Calu3 (cell line): ENCODE measurements around the gene AMOTL1. TPM values are rescaled to one million over a fixed set of nuclear protein-coding genes. Genes with fewer than 3 reads are reported as not detected.

Source experiments
- BruUV-seq: library from RNA; stranded (reverse); fragments of 400-500 nt; replicated peaks from 2 replicates; lab custom pipeline; 2021; lab: Mats Ljungman, UMichigan
- CTCF ChIA-PET: fragments of 300-600 bp; sonication (Branson Sonifier 250); formaldehyde crosslinking; loops from one replicate; lab custom pipeline; 2022; ENCODE audit warnings: antibody characterized with exemption; lab: Charles Lee
- DNase-seq: peaks from one replicate; pipeline ENCODE4 v3.0.0; 2022
- H3K27ac Mint-ChIP-seq: one replicate; pipeline ENCODE4 v1.8.0; 2022; ENCODE audit warnings: mixed read lengths; ENCODE audit not compliant: unreplicated experiment
- H3K27me3 Mint-ChIP-seq: one replicate; pipeline ENCODE4 v1.8.0; 2022; ENCODE audit warnings: mixed read lengths; ENCODE audit not compliant: unreplicated experiment
- H3K36me3 Mint-ChIP-seq: one replicate; pipeline ENCODE4 v1.8.0; 2022; ENCODE audit warnings: mild to moderate bottlenecking, moderate library complexity, mixed read lengths; ENCODE audit not compliant: insufficient read depth, unreplicated experiment
- H3K4me1 Mint-ChIP-seq: one replicate; pipeline ENCODE4 v1.8.0; 2022; ENCODE audit warnings: mild to moderate bottlenecking, low read depth, mixed read lengths; ENCODE audit not compliant: unreplicated experiment
- H3K4me3 Mint-ChIP-seq: one replicate; pipeline ENCODE4 v1.8.0; 2022; ENCODE audit warnings: mild to moderate bottlenecking, low read depth, moderate library complexity, mixed read lengths; ENCODE audit not compliant: unreplicated experiment
- H3K9me3 Mint-ChIP-seq: one replicate; pipeline ENCODE4 v1.8.0; 2022; ENCODE audit warnings: low read depth, mixed read lengths; ENCODE audit not compliant: unreplicated experiment
- CTCF ChIP-seq: fragments of 200-600 bp; IDR thresholded peaks from one replicate; pipeline ENCODE4 v1.8.0; 2022; ENCODE audit warnings: antibody characterized with exemption; ENCODE audit not compliant: unreplicated experiment
- intact Hi-C: fragments of 100-400 bp; cut with micrococcal nuclease; formaldehyde crosslinking; loops from one replicate; pipeline ENCODE4 v1.10.0; 2022; ENCODE audit not compliant: unreplicated experiment
- total RNA-seq: library from RNA; stranded (reverse); gene quantifications from 2 replicates; pipeline ENCODE4 v1.2.3, GENCODE V29; 2022

The AMOTL1 gene
- total RNA-seq, 1 experiment from 2014 or later = 24.2 TPM

- Mint-ChIP-seq H3K9me3 (no peaks in the 10 kb centered on the region), H3K27me3 (no peaks in the 10 kb centered on the region), H3K36me3 (peaks cover 36% of the 10 kb centered on the region), H3K27ac (no peak overlapping the region), H3K4me3 (no peak overlapping the region), H3K4me1 (peaks cover 18% of the 10 kb centered on the region)
- CTCF ChIA-PET = no interaction called here
- DNase-seq = no peak
- no TSS peak for BruUV-seq
- intact Hi-C loops = no loop called here
- TF ChIP-seq CTCF = no peak
These were observed 1.4 kb upstream of the AMOTL1 start for GRCh38 chr11:94766713-94767206.

- no TSS peak for BruUV-seq
- TF ChIP-seq CTCF = no peak
- intact Hi-C loops = no loop called here
- DNase-seq = no peak
- no peaks in the 10 kb centered on the region for H3K27me3 Mint-ChIP-seq
- CTCF ChIA-PET = interaction anchor here (1.2 kb wide), 1 partner anchor 144 kb away, joined by 4 read pairs; no protein-coding TSS in a partner anchor
- H3K4me1 Mint-ChIP-seq = peaks cover 19% of the 10 kb centered on the region
- peaks cover 36% of the 10 kb centered on the region for H3K36me3 Mint-ChIP-seq
- peak overlapping the region; percentile 89 for H3K4me3 Mint-ChIP-seq
- H3K9me3 Mint-ChIP-seq = no peaks in the 10 kb centered on the region
- no peak overlapping the region for H3K27ac Mint-ChIP-seq
These were observed 865 bp upstream of the AMOTL1 start for GRCh38 chr11:94767291-94767690.

GRCh38 chr11:94768602-94769541 lies 716 bp downstream of the AMOTL1 start:
- no peaks in the 10 kb centered on the region for H3K9me3 Mint-ChIP-seq
- H3K27me3 Mint-ChIP-seq = no peaks in the 10 kb centered on the region
- intact Hi-C loops = no loop called here
- peaks cover 26% of the 10 kb centered on the region for H3K4me1 Mint-ChIP-seq
- H3K27ac Mint-ChIP-seq = peak overlapping the region; percentile 73
- no peak for TF ChIP-seq CTCF
- H3K4me3 Mint-ChIP-seq = peak overlapping the region; percentile 89
- CTCF ChIA-PET = interaction anchor here (0.6 to 1.3 kb wide), 5 partner anchors 22 to 146 kb away, joined by 3 to 5 read pairs (median 4); no protein-coding TSS in a partner anchor
- no TSS peak for BruUV-seq
- peak; percentile 28 for DNase-seq
- H3K36me3 Mint-ChIP-seq = peaks cover 36% of the 10 kb centered on the region

- TSS peak; percentile 21 for BruUV-seq
- CTCF ChIA-PET = interaction anchor here (1.1 kb wide), 1 partner anchor 25 kb away, joined by 4 read pairs; no protein-coding TSS in a partner anchor
- Mint-ChIP-seq H3K4me1 (peaks cover 33% of the 10 kb centered on the region), H3K36me3 (peaks cover 36% of the 10 kb centered on the region), H3K27ac (peak overlapping the region; percentile 73), H3K4me3 (peak overlapping the region; percentile 89), H3K27me3 (no peaks in the 10 kb centered on the region), H3K9me3 (no peaks in the 10 kb centered on the region)
- TF ChIP-seq CTCF = no peak
- intact Hi-C loops = loop anchor here (10.0 kb wide), 1 partner anchor 215 kb away; no protein-coding TSS in a partner anchor
- no peak for DNase-seq
These were observed 1.7 kb downstream of the AMOTL1 start for GRCh38 chr11:94769880-94770279.
